Smooth muscle cell (in vitro differentiated cells): Measurements from ENCODE around the gene PLD3. TPM values are rescaled to one million over a fixed set of nuclear protein-coding genes. Genes with fewer than 3 reads are reported as not detected.

Source experiments
- DNase-seq: peaks from one replicate; lab custom pipeline; 2025; ENCODE audit not compliant: unreplicated experiment; lab: John Stamatoyannopoulos, UW
- H2AFZ ChIP-seq: fragments of 200-600 bp; sonication (generic); 2 replicates; pipeline ENCODE4 v1.6.0; 2016; ENCODE audit warnings: antibody characterized with exemption, low read depth, mild to moderate bottlenecking
- H3F3A ChIP-seq: fragments of 200-600 bp; sonication (generic); 2 replicates; pipeline ENCODE4 v1.6.0; 2017; ENCODE audit warnings: antibody characterized with exemption, low read depth
- H3K27ac ChIP-seq: fragments of 200-600 bp; sonication (generic); 2 replicates; pipeline ENCODE4 v1.5.1; 2016; ENCODE audit warnings: low read depth, mild to moderate bottlenecking
- H3K27me3 ChIP-seq: fragments of 200-600 bp; sonication (generic); 2 replicates; pipeline ENCODE4 v1.6.1; 2016; ENCODE audit warnings: low read depth, mild to moderate bottlenecking
- H3K36me3 ChIP-seq: fragments of 200-600 bp; sonication (generic); 2 replicates; pipeline ENCODE4 v1.5.1; 2016; ENCODE audit warnings: low read depth
- H3K4me1 ChIP-seq: fragments of 200-600 bp; sonication (generic); 2 replicates; pipeline ENCODE4 v1.5.1; 2016; ENCODE audit warnings: low read depth
- H3K4me2 ChIP-seq: fragments of 200-600 bp; sonication (generic); 2 replicates; pipeline ENCODE4 v1.6.0; 2016; ENCODE audit warnings: mild to moderate bottlenecking
- H3K4me3 ChIP-seq: fragments of 200-600 bp; sonication (generic); 2 replicates; pipeline ENCODE4 v1.5.1; 2016; ENCODE audit warnings: mild to moderate bottlenecking
- H3K79me2 ChIP-seq: fragments of 200-600 bp; sonication (generic); 2 replicates; pipeline ENCODE4 v1.6.0; 2016; ENCODE audit warnings: low read depth, mild to moderate bottlenecking
- H3K9ac ChIP-seq: fragments of 200-600 bp; sonication (generic); 2 replicates; pipeline ENCODE4 v1.6.0; 2016; ENCODE audit warnings: low read depth
- H3K9me3 ChIP-seq: fragments of 200-600 bp; sonication (generic); replicated peaks from 2 replicates; pipeline ENCODE4 v1.5.1; 2016; ENCODE audit warnings: low read depth
- H4K20me1 ChIP-seq: fragments of 200-600 bp; sonication (generic); 2 replicates; pipeline ENCODE4 v1.6.0; 2016; ENCODE audit warnings: low read depth
- WGBS: methylation state at CpG from one replicate; pipeline ENCODE4 v1.1.7; 2016; ENCODE audit warnings: low lambda C conversion rate; 5-methylcytosine and 5-hydroxymethylcytosine counted together
- polyA plus RNA-seq: library from polyadenylated mRNA; unstranded; fragments of >200 nt; fragmentation: Nextera tagmentation; extraction: Ambion mirVana; gene quantifications from 2 replicates; pipeline ENCODE4 v1.2.1, GENCODE V29; 2016
- total RNA-seq: library from RNA; depleted of rRNA; stranded (reverse); fragments of >200 nt; gene quantifications from 2 replicates; pipeline ENCODE4 v1.2.3, GENCODE V29; 2014
- TF ChIP-seq, protein P1 (sequence below): fragments of 200-600 bp; sonication (generic); IDR thresholded peaks from 2 replicates; pipeline ENCODE4 v1.5.1; 2017; ENCODE audit warnings: borderline replicate concordance, mild to moderate bottlenecking, antibody characterized with exemption; ENCODE audit not compliant: insufficient read depth, poor library complexity, severe bottlenecking

Gene PLD3
- total and polyA plus RNA-seq, 2 experiments from 2014 or later: 716 to 1,023 TPM

DNA sequence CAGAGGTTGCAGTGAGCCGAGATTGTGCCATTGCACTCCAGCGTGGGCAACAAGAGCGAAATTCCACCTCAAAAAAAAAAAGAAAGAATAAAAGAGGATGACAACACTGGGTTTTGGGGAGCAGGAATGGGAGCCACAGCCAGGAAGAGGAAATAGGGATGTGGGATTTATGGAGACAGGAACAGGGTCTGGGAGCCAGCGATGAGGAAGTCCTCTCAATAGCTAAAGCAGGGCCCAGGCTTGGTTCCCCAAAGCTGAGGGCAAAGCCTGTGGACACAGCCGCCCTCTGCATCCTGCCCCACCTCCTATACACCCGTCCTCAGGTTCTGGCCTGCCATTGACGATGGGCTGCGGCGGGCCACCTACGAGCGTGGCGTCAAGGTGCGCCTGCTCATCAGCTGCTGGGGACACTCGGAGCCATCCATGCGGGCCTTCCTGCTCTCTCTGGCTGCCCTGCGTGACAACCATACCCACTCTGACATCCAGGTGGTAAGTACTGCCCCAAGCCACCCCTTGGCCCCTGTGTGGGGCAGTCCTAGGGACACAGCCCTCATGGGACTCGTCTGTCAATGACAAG lies 27.9 kb downstream of the PLD3 start:
- no peak overlapping the region for H3K27ac ChIP-seq
- no peak for DNase-seq
- H3K4me1 ChIP-seq: no peaks in the 10 kb centered on the region
- no peak overlapping the region for H3K9ac ChIP-seq
- H2AFZ ChIP-seq: no peak overlapping the region
- TF ChIP-seq, protein P1, sequence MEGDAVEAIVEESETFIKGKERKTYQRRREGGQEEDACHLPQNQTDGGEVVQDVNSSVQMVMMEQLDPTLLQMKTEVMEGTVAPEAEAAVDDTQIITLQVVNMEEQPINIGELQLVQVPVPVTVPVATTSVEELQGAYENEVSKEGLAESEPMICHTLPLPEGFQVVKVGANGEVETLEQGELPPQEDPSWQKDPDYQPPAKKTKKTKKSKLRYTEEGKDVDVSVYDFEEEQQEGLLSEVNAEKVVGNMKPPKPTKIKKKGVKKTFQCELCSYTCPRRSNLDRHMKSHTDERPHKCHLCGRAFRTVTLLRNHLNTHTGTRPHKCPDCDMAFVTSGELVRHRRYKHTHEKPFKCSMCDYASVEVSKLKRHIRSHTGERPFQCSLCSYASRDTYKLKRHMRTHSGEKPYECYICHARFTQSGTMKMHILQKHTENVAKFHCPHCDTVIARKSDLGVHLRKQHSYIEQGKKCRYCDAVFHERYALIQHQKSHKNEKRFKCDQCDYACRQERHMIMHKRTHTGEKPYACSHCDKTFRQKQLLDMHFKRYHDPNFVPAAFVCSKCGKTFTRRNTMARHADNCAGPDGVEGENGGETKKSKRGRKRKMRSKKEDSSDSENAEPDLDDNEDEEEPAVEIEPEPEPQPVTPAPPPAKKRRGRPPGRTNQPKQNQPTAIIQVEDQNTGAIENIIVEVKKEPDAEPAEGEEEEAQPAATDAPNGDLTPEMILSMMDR: no peak
- H4K20me1 ChIP-seq: no peaks in the 10 kb centered on the region
- H3K36me3 ChIP-seq: no peaks in the 10 kb centered on the region
- no peaks in the 10 kb centered on the region for H3F3A ChIP-seq
- 98% methylated on average over 17 of the region's 17 CpGs for WGBS
- no peaks in the 10 kb centered on the region for H3K9me3 ChIP-seq
- H3K4me2 ChIP-seq: no peak overlapping the region
- no peaks in the 10 kb centered on the region for H3K79me2 ChIP-seq
- H3K27me3 ChIP-seq: no peaks in the 10 kb centered on the region
- H3K4me3 ChIP-seq: no peak overlapping the region

DNA sequence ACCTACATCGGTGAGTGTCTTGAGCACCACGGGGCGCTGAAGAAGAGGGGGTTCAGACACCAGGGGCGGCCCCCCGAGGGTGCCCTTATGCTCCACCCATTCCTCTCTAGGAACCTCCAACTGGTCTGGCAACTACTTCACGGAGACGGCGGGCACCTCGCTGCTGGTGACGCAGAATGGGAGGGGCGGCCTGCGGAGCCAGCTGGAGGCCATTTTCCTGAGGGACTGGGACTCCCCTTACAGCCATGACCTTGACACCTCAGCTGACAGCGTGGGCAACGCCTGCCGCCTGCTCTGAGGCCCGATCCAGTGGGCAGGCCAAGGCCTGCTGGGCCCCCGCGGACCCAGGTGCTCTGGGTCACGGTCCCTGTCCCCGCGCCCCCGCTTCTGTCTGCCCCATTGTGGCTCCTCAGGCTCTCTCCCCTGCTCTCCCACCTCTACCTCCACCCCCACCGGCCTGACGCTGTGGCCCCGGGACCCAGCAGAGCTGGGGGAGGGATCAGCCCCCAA lies 29.4 kb downstream of the PLD3 start:
- WGBS: 98% methylated on average over 23 of the region's 25 CpGs
- no peak for DNase-seq
- H3K4me1 ChIP-seq: no peaks in the 10 kb centered on the region
- H3K27me3 ChIP-seq: no peaks in the 10 kb centered on the region
- no peaks in the 10 kb centered on the region for H4K20me1 ChIP-seq
- H3K79me2 ChIP-seq: no peaks in the 10 kb centered on the region
- H3K9me3 ChIP-seq: no peaks in the 10 kb centered on the region
- no peak overlapping the region for H3K4me2 ChIP-seq
- no peaks in the 10 kb centered on the region for H3K36me3 ChIP-seq
- H3F3A ChIP-seq: no peaks in the 10 kb centered on the region
- H3K27ac ChIP-seq: no peak overlapping the region
- H2AFZ ChIP-seq: no peak overlapping the region
- TF ChIP-seq, protein P1: no peak
- no peak overlapping the region for H3K9ac ChIP-seq
- H3K4me3 ChIP-seq: no peak overlapping the region

DNA sequence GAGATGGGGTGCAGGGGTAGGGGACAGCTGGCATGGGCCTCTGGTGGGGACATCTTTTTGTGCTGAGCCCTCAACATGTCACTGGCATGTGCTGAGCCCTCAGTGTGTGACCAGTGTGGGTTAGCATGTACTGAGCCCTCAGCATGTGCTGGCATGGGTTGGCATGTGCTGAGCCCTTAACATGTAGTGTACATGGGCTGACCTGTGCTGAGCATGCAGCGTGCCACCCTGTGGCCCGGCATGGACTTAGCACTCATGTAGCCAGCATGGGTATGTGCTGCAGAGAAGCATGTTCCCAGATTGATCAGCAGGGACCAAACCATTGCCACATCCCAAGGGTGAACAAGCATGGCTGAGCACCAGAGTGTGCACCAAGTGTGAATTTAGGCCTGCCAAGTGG lies 30.0 kb downstream of the PLD3 start:
- Histone ChIP-seq H3K36me3 (no peaks in the 10 kb centered on the region), H3K9ac (no peak overlapping the region), H2AFZ (no peak overlapping the region), H3K79me2 (no peaks in the 10 kb centered on the region), H3K27me3 (no peaks in the 10 kb centered on the region), H3K9me3 (no peaks in the 10 kb centered on the region), H3F3A (no peaks in the 10 kb centered on the region), H3K4me3 (no peak overlapping the region), H3K4me1 (no peaks in the 10 kb centered on the region), H3K27ac (no peak overlapping the region), H4K20me1 (no peaks in the 10 kb centered on the region), H3K4me2 (no peak overlapping the region)
- 100% methylated on average over 2 of the region's 2 CpGs for WGBS
- TF ChIP-seq, protein P1: no peak
- DNase-seq: no peak

DNA sequence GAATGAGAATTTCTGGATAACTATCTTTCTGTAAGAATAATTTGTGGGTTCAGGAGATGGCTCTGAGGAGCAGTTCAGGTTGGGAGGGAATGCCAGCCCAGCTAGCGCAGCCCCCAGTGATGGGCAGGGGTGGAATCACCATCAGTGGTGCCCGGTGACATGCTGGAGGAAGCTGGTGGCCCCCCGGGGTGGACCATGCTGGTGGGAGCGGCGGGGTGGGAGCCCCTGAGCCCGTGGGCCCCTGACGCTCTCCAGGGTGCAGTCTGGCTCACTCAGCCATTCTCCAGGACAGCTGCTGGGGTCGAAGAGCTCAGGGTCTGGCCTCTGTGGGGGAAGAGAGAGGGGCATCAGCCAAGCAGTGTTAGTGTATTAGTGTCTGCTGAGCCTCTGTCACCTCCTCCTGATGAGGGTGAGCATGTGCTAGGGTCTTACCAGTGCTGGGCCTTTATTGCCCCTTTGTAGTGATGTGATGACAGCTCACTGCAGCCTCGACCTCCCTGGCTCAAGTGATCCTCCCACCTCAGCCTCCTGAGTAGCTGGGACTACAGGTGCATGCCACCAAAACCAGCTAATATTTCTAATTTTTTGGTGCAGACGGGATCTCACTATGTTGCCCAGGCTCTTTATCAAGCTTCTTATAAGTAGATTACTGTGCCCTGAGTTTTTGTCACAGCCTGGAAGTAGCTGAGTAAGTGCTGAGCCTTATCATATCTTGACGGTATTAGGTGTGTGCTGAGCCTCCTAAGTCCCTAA lies 31.1 kb downstream of the PLD3 start:
- DNase-seq: no peak
- Histone ChIP-seq H3K4me2 (no peak overlapping the region), H3K4me3 (no peak overlapping the region), H3K36me3 (no peaks in the 10 kb centered on the region), H3K9ac (no peak overlapping the region), H3K27me3 (no peaks in the 10 kb centered on the region), H3F3A (no peaks in the 10 kb centered on the region), H3K79me2 (no peaks in the 10 kb centered on the region), H2AFZ (no peak overlapping the region), H3K9me3 (no peaks in the 10 kb centered on the region), H4K20me1 (no peaks in the 10 kb centered on the region), H3K4me1 (no peaks in the 10 kb centered on the region), H3K27ac (no peak overlapping the region)
- WGBS: 94% methylated on average over 9 of the region's 11 CpGs
- TF ChIP-seq, protein P1: no peak
